Activated CD4-positive, alpha-beta T cell treated with anti-CD3 and anti-CD28 coated beads, Interleukin-2, amount 50 U/mL, for 48 hours (primary cell): Measurements from ENCODE around the gene ATAD2B.
"Not testable (repeated sequence)": the region's sequence is repeated elsewhere in the genome, so short reads cannot be mapped to it uniquely, and the experiment has no call there.

Experiments
- DNase-seq, 2 experiments: peaks; one replicate each; pipeline ENCODE4 v3.0.0-alpha.2; 2020

The ATAD2B gene

DNA sequence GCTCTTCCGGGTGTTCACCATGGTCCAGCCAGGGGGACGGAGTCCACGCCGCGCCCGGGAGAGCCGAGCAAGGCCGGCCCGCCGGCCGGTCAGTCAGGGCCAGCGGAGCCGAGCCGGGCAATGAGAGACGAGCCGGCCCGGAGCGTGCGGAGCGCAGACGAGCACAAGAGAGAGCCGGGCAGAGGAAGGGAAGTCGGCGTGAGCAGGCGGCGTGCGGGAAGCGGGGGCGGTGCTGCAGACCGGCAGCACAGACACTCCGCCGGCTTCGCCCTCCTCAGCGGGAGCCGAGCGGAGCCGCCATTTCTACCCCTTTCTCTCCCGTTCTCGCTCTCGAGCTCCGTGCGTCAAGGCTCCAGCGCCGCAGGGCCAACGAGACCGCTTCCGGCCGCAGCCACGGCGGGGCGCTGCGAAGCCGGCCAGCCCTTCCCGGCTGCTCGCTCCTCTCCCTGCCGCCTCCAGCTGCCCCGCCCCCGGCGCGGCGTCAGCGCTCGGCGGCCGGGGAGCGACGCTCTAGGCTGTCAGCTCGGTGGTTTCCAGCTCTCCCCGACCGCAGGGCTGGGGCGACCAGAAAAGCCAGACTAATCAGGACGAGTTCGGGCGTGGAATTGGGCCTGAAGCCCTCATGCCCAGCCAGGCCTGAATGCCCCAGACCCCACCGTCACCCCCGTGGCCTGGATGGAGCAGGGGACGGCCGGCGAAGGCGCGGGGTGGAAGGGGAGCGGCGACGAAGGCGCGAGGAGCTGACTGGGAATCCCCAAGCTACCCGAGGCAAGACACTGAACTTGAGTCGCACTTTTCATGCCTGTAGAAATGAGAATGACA lies at the start of gene ATAD2B:
ATAD2B (minus strand) TSS at position 374 of the 822 bp plus-strand sequence; CDS start at position 21, 353 bp downstream.
- peak; percentile 89 to 92 for DNase-seq

DNA sequence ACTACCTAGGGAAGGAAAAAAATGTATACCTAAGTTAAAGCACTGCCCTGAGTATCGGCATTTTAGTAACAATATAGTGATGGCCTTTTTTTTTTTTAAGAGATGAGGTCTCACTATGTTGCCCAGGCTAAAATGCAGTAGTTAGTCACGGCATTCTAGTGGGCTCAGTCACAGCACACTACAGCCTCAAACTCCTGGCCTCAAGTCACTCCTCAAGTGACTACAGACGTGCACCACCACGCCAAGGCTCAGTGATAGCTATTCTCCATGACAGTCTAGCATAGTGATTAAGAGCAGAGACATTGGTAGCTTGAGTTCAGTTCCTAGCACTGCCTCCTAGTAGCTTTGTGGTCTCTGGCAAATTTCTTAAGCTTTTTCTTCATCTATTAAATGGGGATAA lies 40.9 kb upstream of the ATAD2B start:
- no peak for DNase-seq

DNA sequence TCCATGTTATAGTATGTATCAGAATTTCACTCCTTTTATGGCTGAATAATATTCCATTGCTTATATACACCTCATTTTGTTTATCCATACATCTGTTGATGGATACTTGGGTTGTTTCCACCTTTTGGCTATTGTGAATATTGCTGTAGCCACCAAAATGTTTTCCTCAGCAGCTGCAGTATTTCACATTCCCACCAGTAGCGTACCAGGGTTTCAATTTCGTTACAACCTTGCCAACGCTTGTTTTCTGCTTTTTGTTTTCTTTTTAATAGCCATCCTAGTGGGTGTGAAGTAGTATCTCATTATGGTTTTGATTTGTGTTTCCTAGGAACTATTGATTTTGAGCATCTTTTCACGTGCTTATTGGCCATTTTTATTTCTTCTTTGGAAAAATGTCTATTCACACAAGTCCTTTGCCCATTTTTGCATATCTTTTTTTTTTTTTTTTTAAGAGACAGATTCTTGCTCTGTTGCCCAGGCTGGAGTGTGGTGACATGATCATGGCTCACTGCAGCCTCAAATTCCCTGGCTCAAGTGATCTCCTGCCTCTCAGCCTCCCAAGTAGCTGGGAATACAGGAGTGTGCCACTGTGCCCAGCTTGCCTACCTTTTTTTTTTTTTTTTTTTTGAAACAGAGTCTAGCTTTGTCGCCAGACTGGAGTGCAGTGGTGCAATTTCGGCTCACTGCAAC lies 27.5 kb upstream of the ATAD2B start:
- DNase-seq, result no peak

DNA sequence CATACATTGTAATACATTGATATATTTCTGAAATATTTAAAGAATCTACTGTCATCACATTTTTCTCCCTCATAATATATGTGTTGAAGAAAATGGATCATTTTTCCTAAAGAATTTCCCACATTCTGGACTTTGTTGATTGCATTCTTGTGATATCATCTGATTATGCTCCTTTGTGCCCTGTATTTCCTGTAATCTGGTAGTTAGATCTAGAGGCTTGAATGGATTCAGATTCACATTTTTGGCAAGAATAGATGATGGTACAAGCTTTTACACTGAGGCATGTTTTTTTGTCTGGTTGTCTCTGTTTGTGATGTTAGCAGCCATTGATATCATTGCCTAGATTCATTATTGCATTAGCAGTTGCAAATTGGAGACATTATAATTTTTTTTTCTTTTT lies 26.7 kb upstream of the ATAD2B start:
- DNase-seq, result no peak

DNA sequence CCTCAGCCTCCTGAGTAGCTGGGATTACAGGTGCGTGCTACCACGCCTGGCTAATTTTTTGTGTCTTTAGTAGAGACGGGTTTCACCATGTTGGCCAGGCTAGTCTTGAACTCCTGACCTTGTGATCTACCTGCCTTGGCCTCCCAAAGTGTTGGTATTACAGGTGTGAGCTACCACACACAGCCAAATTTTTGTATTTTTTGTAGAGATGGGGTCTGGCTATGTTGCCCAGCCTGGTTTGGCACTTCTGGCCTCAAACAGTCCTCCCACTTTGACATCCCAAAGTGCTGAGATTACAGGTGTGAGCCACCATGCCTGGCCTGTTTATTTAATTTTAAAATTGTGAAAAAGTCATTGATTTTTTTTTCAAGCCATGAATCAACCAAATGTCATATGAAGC lies 25.6 kb upstream of the ATAD2B start:
- DNase-seq, result not testable (repeated sequence)

DNA sequence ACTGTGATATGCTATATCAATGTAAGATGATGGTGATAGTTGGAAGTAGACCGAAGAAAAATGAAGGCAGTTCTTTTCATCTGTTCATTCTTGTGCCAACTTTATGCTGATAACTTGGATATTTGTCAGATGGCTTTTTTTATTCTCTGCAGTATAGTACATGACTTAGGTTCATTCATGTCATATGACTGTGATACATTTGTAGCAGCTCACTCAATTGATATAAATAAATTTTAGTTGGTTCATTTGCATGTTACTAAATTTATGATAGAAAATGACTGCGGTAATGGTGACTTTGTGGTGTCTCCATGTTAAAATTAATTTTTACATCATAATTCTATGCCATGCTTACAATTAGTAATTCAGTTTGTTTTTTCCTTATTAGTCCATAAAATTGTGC lies 20.4 kb upstream of the ATAD2B start:
- no peak for DNase-seq

DNA sequence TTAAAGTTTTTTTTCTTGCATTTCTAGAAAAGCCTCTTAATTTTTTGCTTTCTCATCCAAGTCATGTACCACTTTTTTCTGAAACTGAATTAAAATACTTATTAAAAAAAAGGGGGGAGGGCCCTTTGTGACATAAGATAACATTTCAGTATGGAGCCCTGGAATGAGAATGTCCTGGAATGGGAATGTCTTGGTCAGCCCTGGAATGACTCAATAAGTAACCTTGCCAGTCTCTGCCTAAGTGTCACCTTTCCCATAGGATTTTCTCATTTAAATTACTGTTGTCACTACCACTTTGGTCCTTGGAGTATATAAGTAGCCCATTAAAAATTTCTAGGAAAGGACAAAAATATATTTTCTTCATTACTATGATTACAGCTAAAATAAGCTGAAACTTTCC lies 18.1 kb upstream of the ATAD2B start:
- DNase-seq, result no peak

DNA sequence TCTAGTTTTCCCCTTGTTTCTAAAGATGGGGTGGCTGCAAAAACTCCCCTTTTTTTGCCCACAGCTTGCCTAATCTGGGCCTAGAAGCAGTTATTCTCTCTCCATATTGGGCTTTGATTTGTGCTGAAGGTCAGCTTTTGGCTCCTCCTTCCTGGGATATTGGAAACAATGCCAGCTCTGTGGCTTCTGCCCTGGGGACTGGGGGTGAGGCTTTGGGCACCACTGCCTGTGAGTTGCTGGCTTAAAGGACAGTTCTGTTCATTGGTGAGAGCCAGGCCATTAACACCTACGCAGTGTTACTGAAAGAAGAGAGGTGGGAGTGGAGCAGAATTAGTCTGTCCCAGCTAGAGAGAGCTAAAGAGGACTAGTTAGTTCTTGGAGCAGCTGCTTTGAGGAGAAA lies 17.6 kb upstream of the ATAD2B start:
- DNase-seq, result no peak

DNA sequence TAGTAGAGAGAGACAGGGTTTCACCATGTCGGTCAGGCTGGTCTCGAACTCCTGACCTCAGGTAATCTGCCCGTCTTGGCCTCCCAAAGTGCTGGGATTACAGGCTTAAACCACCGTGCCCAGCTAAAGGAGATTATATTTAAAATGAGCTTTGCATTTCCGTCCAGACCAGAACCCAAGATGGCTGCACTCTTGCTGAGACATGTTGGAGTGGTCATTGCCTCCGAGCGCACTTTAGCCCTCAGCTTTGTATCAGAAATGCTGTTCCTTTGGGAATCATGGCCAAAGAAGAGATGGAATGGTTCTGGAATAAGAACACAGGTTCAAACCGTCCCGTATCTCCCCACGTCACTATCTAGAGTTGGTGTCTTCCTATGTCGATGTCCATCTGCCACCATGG lies 16.7 kb upstream of the ATAD2B start:
- no peak for DNase-seq

DNA sequence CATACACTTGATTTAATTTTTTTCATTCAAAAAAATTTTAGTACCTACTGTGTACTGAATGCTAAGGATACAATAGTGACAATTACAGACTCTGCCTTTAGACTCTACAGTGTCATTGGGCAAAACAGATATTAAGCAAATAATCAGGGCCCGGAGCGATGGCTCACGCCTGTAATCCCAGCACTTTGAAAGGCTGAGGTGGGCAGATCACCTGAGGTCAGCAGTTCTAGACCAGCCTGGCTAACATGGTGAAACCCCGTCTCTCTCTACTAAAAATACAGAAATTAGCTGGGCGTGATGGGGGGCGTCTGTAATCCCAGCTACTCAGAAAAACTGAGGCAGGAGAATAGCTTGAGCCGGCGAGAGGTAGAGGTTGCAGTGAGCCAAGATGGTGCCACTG lies 14.7 kb upstream of the ATAD2B start:
- no peak for DNase-seq

DNA sequence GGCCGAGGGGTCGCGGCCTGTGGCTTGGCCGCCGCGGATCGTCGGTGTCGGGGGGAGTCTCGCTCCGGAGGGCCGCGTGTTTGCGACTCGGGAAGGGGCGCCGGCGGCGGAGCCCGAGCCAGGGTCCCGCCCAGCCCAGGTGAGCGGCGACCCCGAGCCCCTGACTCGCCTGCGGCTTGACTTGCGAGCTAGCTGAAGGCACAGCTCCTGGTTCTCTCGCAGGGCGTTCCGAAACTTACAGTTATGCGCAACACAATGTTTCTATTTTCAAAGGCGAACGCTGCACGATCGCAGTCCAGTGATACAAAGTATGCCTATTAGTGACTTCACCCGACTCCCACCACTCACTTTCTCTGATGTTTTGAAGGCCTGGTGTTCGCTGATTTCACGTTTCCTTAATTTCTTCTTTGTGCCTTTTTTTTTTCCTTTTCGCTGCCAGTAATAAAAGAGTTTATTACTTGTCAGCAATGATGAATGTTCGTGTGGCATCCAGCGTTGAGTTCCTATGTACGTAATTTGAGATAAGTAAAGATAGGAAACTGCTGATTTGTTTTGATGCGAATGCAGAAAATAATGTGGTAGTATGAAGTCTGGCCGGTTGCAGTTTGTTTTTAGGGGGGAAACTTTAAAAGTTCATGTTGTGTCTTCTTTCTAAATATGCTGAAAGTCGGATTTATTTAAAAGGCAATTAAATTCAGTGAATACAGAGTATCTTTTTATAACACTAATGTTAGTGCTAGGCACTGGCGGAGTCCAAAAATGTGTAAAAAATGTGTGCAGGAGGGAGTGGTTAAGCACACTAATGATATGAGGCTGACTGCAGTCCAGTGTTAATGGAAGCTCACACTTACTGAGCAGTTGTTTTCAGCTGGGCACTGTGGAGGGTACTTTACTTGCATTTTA lies 14.0 kb upstream of the ATAD2B start:
- peak; percentile 42 to 60 for DNase-seq

DNA sequence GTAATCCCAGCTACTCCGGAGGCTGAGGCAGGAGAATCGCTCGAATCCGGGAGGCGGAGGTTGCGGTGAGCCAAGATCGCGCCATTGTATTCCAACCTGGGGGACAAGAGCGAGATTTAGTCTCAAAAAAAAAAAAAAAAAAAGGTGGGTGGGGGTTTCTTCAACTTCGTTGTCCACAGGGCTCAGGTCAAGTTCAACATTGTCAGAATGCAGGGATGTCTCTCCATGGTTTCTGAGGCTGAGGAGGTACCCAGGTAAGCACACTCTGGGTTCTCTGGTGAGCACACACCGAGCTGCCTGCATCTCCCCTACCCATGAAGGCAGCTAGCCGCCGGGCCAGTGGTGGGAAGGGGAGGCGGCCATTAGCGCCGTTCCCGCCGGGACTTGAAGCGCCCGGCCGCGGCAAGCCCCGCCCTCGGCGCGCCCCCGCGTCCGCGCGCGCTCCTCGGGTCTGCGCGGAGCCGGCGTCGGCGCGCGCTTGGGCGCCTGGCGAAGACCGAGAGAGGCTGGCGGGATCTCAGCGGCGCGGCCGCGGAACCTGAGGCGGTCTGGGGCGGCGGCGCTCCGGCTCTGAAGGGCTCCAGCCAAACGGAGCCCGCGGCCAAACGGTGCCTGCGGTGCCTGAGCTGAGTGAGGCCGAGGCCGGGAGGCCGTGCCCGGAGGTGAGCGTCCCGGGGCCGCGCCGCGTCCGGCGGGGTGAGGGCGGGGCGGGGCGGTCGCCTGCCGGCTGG lies 13.2 kb upstream of the ATAD2B start, which contains the start of gene UBXN2A:
UBXN2A (plus strand) TSS at position 477 of the 731 bp plus-strand sequence. CDS start 17,852 bp downstream, outside the sequence.
- DNase-seq, result peak; percentile 75 to 76

DNA sequence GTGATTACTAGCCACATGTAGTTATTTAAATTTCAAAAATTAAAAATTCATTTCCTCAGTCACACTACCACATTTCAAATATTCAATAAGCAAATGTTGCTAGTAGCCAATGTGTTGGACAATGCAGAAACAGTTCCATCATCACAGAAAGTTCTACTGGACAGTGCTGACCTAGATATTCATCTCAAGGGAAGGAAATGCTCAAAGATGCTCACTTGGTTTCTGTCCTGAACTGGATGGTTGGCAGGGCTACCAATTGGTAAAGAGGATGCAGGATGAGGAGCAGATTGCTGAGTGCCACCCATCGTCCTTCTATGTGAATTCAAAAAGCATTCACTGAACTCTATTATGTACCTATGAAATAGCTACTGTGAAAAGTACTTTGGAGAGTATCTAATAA lies 7.3 kb upstream of the ATAD2B start:
- DNase-seq, result no peak

DNA sequence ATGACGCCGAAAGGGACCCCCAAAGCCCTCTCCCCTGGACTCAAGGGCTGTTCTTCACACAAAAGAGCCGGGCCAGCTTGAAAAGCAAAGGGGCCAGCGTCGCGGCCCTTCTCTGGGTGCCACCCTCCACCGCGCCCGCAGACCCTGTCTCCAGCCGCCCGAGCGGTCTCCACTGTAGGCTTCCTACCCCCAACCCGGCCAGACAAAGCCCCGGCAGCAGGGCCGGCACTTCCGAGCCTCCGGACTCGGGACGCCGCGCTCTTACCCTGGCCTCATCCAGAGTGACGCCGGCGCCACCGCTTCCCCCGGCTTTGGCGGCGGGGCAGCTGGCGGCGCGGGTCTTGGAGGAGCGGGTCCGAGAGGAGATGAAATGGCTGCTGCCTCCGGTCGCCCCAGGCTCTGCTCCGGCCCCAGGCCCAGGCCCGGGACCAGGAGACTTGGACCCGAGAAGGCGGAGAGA lies 603 bp downstream of the ATAD2B start:
- DNase-seq, result peak in 1 of 2 experiments; percentile 37

DNA sequence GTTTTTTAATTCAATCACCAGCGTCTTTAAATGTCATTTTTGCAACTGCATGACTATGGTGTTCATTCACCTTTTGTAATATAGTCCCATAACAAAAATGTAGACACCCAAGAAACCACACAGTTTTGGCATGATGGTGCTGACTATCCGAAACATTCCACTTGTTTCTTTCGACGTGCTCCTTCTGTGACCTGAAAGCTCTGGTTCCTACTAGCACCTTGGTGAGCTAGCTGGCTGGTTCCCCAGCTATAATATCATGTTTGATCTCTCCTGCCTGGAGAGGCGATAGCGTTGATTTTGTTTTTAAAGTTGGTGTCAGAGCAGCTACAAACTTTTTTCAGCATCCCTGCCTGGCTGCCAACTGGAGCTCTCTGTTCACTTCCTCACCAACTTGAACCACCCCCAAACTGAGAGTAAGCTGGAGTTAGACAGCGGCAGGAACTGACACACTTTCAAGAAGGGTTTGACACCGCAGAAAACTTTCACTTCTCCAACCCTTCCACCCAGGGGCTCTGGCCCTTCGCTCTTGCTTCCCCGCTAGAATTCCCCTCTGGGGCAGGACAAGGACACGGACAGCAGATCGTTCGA lies 1.1 kb downstream of the ATAD2B start:
- peak; percentile 54 to 70 for DNase-seq

DNA sequence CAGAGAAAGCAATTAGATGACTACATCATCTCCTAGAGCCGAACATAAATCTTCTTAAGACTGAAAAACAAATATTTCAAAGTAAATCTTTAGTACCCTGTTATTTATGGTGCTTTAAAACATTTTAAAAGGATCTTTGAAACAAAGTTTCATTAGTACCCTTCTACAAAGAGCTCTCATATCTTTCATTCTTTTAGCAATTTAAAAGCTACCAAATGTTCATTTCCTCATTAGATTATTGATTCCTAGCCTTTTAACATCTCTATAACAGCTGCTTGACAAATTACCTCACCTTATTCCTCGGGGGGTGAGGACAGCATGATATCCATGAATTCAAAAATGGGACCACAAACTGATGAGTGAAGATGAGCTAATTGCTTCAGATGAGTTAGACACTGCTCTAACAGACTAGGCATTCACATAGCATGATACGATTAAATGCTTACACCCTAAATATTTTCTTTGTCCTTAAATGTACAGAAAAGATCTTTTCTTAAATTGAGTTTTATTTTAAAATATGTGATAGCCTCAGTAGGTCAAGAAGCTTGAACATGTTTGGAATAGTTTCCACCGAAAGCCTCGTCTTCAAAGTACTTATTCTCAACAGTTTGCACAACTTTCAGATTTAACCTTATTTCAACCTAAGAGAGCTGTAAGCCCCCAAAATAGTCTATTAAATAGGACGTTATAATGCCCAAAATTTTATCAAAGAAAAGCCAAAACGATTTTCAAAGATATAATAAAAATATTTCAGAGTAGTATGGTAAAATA lies 2.1 kb downstream of the ATAD2B start:
- no peak for DNase-seq

DNA sequence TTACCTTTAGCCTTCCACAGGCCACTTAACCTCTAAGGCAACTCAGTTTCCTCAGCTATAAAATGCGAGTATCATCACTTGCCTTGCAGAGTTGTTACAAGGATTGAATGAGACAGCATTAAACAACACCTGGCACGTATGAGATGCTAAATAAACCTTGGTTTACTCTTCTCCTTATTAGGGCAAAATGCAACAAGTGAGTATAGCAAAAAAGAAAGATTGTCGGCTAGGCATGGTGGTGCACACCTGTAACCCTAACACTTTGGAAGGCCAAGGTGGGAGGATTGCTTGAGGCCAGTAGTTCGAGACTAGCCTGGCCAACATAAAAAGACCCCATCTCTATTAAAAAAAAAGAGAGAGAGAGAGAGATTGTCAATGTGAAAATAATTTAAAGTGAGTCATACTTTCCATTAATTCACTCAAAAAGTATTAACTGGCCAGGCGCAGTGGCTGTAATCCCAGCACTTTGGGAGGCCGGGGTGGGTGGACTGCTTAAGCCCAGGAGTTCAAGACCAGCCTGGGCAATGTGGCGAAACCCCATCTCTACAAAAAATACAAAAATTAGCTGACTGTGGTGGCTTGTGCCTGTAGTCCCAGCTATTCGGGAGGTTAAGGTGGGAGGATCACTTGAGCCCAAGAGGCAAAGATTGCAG lies 8.0 kb downstream of the ATAD2B start:
- DNase-seq, result no peak

DNA sequence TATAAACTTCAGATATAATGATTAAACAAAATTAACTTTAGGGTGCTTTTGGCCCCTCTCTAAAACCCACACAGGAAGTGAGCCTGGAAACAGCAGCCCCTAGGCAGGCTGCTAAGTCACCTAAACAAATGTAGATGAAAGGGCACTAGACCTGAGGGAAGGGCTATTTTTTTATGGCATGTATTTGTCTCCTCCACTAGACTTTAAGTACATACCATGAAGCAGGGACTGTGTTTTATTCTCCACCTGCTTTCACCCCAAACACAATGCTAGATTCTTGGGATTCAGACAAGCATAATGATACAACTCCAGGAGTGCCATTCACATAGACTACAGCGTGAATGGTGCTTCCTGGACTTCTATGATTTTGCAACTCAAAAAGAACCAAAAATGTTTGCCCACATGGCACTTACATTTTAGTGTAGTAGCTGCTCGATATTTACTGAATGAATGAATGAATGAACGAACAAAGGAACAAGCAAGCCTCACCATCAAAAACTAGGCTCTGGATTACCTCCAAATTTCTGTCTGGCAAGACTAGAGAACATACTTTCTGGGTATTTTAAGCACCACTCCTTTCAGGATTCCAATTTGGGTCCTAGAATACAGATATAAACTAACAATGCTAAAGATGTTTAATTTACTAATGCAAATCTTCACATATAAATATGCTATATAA lies 10.1 kb downstream of the ATAD2B start:
- no peak for DNase-seq

DNA sequence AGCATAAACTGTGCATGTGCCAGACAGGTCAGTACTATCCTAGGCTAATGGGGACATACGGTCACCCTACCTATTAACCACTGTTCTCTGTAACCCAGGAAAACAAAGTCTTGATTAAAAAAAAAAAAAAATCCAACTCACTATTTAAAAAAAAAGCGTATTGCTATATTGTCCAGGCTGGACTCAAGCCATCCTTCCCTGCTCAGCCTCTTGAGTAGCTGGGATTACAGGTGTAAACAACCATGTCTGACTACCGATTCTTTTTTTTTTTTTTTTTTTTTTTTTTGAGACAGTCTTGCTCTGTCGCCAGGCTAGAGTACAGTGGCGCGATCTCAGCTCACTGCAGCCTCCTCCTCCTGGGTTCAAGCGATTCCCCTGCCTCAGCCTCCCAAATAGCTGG lies 11.6 kb downstream of the ATAD2B start:
- DNase-seq, result no peak

DNA sequence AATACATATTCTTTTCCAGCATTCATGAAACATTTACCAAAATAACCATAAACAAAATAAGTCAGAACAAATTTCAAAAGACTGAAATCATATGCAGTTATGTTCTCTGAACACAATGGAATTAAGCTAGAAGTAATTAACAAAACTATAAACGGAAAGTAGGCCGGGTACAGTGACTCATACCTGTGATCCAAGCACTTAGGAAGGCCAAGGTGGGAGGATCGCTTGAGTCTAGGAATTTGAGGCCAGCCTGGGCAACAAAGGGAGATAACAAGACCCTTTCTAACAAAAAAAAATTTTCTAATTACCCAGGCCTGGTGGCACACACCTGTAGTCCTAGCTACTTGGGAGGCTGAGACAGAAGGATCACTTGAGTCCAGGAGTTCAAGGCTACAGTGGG lies 14.9 kb downstream of the ATAD2B start:
- no peak for DNase-seq
